ENCODE results near the gene CLN6.
A peak's percentile ranks its signal among the peaks of the same experiment; 100 is the strongest.

The CLN6 gene

GRCh38 chr15:68229386-68230156, at the start of gene CLN6:
Gene CLN6 (minus strand): TSS chr15:68229728. CDS start chr15:68229584, 144 bp downstream.
- peak; percentile 71 to 90 for DNase-seq

GRCh38 chr15:68278595-68279405, 49.3 kb upstream of the CLN6 start:
- DNase-seq: peak; percentile 49 to 70

GRCh38 chr15:68278345-68278594, 48.7 kb upstream of the CLN6 start:
- peak in 1 of 2 experiments; percentile 39 for DNase-seq

- DNase-seq: peak; percentile 87 to 95
Observed at GRCh38 chr15:68277603-68278344, 48.2 kb upstream of the CLN6 start, which contains the start of gene FEM1B. Gene FEM1B (plus strand): TSS chr15:68277745. CDS start chr15:68278418, 673 bp downstream.

- DNase-seq: peak; percentile 68 to 85
Observed at GRCh38 chr15:68277131-68277602, 47.6 kb upstream of the CLN6 start.

GRCh38 chr15:68276668-68277067, 47.1 kb upstream of the CLN6 start:
- DNase-seq: no peak

GRCh38 chr15:68275165-68275746, 45.7 kb upstream of the CLN6 start:
- peak; percentile 35 to 38 for DNase-seq

- DNase-seq: no peak
Observed at GRCh38 chr15:68274201-68274848, 44.8 kb upstream of the CLN6 start.

GRCh38 chr15:68272721-68273271, 43.3 kb upstream of the CLN6 start:
- DNase-seq: no peak

- peak; percentile 27 to 39 for DNase-seq
Observed at GRCh38 chr15:68271854-68272471, 42.4 kb upstream of the CLN6 start.

- DNase-seq: peak; percentile 88 to 92
Observed at GRCh38 chr15:68268405-68268804, 38.9 kb upstream of the CLN6 start.

- no peak for DNase-seq
Observed at GRCh38 chr15:68265674-68266073, 36.1 kb upstream of the CLN6 start.

GRCh38 chr15:68265081-68265480, 35.6 kb upstream of the CLN6 start:
- DNase-seq: no peak

GRCh38 chr15:68264282-68264681, 34.8 kb upstream of the CLN6 start:
- DNase-seq: no peak

GRCh38 chr15:68262514-68263356, 33.2 kb upstream of the CLN6 start:
- no peak for DNase-seq

- DNase-seq: no peak
Observed at GRCh38 chr15:68261980-68262379, 32.5 kb upstream of the CLN6 start.

GRCh38 chr15:68261241-68261640, 31.7 kb upstream of the CLN6 start:
- DNase-seq: no peak

GRCh38 chr15:68259883-68260282, 30.4 kb upstream of the CLN6 start:
- peak; percentile 20 for DNase-seq

GRCh38 chr15:68258692-68259091, 29.2 kb upstream of the CLN6 start:
- DNase-seq: no peak

- peak; percentile 71 to 93 for DNase-seq
Observed at GRCh38 chr15:68256675-68257450, 27.3 kb upstream of the CLN6 start.

All from NCI-H526 (cell line).